ENCODE results near the gene SPIRE1.
A peak's percentile ranks its signal among the peaks of the same experiment; 100 is the strongest.

- TF ChIP-seq CTCF (conservative IDR thresholded peaks at IDR 0.05) (peak; percentile 94), ZFX (IDR thresholded peaks at IDR 0.05) (no peak)
Measured at GRCh38 chr18:12659904-12660605, 2.1 kb upstream of the SPIRE1 start.

Data from C4-2B (cell line).